ENCODE results near the gene ZNF446.
"Not testable (repeated sequence)": the region's sequence is repeated elsewhere in the genome, so short reads cannot be mapped to it uniquely, and the experiment has no call there.

ZNF446 gene

DNA sequence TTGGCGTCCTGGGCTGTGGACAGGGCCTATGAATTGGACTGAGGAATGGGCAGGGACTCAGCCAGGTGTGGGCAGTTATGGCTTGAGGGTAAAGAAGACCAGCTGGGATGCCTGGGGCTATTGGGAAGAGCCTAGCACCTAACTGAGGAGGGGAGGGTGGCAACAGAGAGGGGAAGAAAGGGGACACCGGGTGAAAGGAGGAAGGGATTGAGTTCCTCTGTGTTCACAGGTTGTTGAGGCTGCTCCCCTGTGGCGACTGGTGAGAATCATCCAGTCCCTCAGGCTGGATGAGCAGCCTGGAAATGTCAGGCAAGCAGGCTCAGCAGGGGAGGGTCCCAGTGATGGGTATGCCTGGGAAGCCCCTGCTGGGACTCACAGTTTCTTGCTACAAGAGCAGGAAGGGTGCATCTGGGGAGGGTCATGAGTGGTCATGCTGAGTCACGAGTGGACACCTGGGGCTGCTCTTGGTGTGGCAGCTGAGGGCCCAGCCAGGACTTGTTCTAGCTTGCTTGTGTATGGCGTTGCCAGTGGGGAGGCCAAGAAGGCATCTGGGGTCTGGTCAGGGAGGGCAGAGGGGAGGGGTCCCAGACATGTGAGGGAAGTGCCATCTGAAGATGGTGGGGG, 7.8 kb upstream of the ZNF446 start:
- H3K4me3 ChIP-seq (ENCODE audit: low read length), result peak overlapping the region; percentile 33
- DNase-seq (ENCODE audit: low read depth, low spot score), result no peak

DNA sequence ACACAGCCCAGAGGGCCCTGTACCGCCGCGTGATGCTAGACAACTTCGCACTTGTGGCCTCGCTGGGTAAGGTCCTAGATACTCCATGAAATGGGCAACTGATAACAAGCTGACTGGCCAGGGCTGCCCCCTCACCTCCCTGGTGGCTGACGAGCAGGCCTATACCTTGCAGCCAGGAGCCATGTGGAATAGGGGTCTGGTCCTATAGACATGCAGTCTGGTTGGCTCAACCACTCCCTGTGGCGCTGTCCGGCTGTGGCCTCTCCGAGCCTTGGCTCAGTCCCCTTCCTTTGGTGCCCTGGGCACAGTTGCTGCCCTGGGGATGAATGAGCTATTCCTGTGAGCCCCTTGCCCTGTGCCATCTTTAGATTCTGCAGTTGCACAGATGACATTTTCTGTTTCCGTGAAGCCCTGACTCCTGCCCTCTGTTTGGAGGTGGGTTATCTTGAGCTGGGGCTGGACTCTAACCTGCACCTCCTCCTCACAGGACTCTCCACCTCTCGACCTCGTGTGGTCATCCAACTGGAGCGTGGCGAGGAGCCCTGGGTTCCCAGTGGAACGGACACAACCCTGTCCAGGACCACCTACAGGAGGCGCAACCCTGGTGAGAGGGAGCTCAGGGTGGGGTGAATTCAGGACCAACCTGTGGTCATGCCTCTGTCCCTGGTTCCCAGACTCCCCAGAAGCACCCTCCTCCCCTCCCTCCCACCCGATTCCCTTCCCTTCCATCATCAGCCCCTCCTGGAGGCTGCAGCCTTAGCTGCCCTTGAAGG, 6.7 kb upstream of the ZNF446 start:
- H3K4me3 ChIP-seq (ENCODE audit: low read length), result no peak overlapping the region
- no peak for DNase-seq (ENCODE audit: low read depth, low spot score)

DNA sequence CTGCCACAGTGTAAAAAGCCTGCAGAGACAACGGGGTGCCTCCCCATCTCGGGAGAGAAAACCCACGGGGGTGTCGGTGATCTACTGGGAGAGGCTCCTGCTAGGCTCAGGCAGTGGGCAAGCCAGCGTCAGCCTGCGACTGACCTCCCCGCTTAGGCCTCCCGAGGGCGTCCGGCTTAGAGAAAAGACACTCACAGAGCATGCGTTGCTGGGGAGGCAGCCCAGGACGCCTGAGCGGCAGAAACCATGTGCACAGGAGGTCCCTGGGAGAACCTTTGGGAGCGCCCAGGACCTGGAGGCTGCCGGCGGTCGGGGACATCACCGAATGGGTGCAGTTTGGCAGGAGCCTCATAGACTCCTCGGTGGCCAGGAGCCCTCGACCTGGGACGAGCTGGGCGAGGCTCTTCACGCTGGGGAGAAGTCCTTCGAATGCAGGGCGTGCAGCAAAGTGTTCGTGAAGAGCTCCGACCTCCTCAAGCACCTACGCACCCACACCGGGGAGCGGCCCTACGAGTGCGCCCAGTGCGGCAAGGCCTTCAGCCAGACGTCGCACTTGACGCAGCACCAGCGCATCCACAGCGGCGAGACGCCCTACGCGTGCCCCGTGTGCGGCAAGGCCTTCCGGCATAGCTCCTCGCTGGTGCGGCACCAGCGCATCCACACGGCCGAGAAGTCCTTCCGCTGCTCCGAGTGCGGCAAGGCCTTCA, 5.2 kb upstream of the ZNF446 start:
- not testable (repeated sequence) for H3K4me3 ChIP-seq (ENCODE audit: low read length); DNase-seq (ENCODE audit: low read depth, low spot score)

DNA sequence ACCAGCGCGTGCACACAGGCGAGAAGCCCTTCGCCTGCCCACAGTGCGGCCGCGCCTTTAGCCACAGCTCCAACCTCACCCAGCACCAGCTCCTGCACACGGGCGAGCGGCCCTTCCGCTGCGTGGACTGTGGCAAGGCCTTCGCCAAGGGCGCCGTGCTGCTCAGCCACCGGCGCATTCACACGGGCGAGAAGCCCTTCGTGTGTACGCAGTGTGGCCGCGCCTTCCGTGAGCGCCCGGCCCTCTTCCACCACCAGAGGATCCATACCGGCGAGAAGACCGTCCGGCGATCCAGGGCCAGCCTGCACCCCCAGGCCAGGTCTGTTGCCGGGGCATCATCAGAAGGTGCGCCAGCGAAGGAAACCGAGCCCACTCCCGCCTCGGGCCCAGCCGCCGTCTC, 4.4 kb upstream of the ZNF446 start:
- H3K4me3 ChIP-seq (ENCODE audit: low read length), result no peak overlapping the region

DNA sequence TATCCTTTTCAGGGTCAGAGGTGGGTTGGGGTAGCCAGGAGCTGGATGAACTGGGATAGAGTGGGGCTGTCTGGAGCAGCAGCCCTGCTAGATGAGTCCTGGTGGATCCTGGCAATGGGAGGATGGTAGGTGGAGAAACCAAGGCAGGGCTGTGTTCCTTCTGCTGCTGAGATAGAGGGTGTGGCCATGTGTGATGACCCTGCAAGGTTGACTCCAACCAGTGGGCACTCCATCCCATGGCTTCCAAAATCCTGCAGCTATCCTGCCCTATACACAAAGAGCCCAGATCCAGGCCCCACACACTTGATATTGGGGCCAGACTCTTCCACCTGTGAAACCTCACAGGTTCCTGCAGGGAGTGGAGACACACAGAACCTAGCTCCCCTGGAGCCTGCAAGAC, 2.4 kb upstream of the ZNF446 start:
- no peak overlapping the region for H3K4me3 ChIP-seq (ENCODE audit: low read length)
- DNase-seq (ENCODE audit: low read depth, low spot score), result no peak

More for the DNA sequence above, 4.4 kb upstream of the ZNF446 start:
- DNase-seq (ENCODE audit: low read depth, low spot score), result no peak

DNA sequence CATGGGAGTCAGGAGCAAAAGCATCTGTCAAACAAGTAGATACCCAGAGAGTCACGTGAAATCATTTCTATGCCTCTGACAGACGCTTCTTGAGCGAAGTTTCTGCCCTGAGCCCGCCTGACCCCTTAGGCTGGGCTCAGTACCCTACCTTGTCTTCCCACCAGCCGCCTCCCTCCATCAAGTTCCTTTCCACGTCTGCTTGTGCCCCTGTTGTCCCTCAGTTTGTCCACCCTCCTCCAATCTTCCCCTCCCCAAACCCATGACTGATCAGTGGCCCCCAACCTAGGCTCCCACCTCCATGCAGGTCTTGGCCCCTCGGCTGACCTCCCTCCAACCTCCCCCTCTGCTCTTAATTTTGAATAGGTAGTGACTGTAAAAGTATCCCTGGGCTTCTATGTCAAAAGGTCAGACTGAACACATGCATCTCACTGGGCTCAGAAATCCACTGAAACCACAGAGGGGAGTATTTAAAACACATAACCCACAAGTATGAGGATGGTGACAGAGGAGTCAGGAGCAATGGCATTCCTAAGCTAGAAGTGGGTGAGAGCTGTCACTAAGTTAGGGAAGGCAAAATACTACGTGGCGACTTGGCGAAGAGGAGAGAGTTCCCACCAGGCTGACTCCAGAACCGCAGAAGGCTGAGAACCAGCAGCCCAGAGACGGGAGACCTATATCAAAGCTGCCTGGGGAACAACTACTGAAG, 1.7 kb upstream of the ZNF446 start:
- peak overlapping the region; percentile 83 for H3K4me3 ChIP-seq (ENCODE audit: low read length)
- no peak for DNase-seq (ENCODE audit: low read depth, low spot score)

DNA sequence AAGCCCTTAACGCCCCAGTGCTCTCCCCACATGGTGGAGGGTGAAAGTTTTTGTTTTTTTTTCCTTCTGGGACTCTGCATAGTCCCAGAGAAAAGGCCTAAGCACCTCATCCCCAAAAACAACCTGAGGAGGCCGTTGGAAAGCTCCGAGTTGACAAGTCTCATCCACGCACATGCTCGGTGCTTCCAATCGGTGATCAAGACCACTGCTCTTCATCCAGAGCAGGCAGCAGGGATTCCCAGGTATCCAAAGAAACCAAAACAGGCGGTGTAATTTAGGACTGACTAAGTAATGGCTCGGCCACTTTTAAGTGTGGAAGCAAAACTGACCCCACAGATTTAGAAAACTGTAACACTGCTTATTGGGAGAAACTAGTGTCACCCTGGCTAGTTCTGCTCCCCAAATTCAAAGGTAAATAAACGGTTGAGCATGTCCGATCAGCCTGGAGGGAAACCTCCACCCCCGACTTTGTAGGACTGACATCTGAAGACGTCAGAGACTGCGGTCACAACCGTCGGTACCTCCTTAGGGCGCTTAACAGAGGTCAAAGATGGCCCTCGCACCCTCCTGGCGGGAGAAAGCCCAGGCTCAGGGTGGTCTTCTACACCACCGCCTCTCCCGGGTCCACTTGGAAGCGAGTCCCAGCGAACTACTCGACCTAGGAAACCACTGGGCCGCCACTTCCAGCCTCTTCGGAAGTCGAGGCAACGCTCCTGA, 997 bp upstream of the ZNF446 start:
- H3K4me3 ChIP-seq (ENCODE audit: low read length), result peak overlapping the region; percentile 83
- no peak for DNase-seq (ENCODE audit: low read depth, low spot score)

DNA sequence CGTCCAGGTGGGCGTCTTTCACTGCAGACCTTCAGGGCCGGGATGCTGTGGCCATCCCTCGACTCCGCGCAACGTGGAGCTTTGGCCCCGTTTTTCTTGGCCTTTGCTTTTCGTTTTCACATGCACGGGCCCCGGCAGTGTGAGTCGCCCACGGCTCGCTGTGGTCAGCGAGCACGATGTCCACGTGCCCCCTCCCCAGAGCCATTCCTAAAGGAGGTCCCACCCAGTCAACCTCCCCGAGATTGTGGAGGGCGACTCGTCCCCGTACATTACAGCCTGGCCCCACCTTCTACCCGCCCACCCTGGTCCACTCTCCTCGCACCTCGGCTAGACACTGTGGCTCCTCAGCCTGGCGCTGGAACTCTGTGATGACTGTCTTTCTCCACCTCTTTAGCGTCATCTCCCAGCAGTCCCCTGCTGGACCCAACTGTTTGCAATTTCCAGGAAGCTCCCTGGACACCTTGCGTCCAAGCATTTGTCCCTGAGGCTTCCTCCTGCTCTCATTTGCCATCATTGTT, 405 bp downstream of the ZNF446 start:
- DNase-seq (ENCODE audit: low read depth, low spot score), result no peak

DNA sequence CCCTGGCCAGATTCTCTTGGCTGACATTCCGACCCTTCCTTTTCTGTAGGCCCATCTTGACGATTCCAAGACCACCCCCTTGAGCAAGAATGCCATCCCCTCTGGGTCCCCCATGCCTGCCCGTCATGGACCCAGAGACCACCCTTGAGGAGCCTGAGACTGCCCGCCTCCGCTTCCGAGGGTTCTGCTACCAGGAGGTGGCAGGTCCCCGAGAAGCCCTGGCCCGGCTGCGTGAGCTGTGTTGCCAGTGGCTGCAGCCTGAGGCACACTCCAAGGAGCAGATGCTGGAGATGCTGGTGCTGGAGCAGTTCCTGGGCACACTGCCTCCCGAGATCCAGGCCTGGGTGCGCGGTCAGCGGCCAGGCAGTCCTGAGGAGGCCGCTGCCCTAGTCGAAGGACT, 978 bp downstream of the ZNF446 start:
- H3K4me3 ChIP-seq (ENCODE audit: low read length), result peak overlapping the region; percentile 83
- no peak for DNase-seq (ENCODE audit: low read depth, low spot score)

More for the DNA sequence above, 405 bp downstream of the ZNF446 start:
- H3K4me3 ChIP-seq (ENCODE audit: low read length), result peak overlapping the region; percentile 83

DNA sequence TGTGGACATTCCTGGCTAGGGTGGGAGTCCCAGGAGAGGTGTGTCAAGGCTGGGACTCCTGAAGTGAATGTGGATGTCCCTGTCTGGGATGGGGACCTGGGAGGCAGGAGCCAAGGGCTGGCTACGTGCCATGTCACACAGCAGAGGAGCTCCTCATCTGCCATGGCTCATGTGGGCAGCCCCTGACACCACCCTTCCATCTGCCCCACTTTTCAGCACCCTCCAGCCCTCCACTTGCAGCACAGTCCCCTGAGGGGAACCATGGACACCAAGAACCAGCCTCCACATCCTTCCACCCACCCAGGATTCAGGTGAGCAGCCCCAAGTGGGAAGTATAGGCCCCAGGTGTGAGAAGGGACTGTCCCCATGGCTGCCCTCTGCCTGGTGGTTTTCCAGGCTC, 1.7 kb downstream of the ZNF446 start:
- no peak overlapping the region for H3K4me3 ChIP-seq (ENCODE audit: low read length)
- no peak for DNase-seq (ENCODE audit: low read depth, low spot score)

DNA sequence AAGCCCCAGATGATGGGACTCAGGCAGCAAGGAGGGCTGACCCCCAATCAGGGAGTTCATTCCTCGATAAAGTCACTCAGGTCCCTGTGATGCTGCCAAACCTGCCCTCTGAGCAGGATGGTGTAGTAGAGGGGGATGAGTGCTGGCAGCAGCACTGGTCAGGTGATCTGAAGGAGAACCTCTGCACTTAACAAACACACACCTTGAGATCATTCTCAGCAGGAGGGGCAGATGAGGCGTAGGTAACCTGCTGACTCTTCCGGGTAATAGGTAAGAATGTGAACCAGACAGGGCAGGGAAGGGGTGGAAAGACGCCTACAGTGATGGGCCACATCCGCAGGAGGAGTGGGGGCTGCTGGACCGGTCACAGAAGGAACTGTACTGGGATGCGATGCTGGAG, 3.2 kb downstream of the ZNF446 start:
- H3K4me3 ChIP-seq (ENCODE audit: low read length), result no peak overlapping the region
- DNase-seq (ENCODE audit: low read depth, low spot score), result no peak

DNA sequence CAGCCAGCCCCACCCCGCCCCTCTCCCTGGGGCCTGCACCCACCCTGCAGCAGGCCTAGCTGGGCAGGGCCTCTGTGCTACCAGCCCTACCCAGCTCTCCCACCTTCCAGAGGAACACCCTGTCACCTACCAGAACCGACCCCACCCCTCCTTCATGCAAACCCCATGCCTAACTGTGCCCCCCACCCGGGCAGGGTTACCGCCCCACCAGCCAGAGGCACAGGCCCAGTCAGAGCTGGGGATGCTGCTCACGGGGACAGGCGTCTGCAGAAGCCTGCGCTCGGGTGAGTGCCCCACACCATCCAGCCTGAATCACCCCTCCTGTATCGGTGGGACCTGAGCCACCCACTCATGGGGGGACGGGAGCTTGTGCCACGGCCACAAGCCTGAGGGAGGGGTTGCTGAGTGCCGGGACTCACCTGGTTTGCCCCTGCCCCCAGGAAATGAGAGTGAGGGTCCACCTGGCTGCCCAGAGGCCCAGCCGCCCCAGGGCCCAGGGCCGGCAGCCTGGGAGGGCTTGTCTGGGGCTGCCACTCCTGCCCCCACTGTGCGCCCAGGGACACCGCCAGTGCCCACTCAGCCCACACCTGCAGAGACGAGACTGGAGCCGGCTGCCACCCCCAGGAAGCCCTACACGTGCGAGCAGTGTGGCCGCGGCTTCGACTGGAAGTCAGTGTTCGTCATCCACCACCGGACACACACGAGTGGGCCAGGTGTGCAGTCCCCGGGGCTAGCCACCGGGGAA, 3.8 kb downstream of the ZNF446 start:
- DNase-seq (ENCODE audit: low read depth, low spot score), result no peak
- no peak overlapping the region for H3K4me3 ChIP-seq (ENCODE audit: low read length)

DNA sequence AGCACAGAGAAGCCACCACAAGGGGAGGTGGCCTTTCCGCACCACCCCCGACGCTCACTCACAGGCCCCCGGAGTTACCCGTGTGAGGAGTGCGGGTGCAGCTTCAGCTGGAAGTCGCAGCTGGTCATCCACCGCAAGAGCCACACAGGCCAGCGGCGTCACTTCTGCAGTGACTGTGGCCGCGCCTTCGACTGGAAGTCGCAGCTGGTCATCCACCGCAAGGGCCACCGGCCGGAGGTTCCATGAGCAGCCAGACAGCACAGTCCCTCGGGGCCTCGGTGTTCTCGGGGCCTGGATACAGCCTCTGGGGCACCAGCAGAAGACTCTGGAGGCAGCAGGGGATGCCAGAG, 4.3 kb downstream of the ZNF446 start:
- no peak overlapping the region for H3K4me3 ChIP-seq (ENCODE audit: low read length)
- no peak for DNase-seq (ENCODE audit: low read depth, low spot score)

DNA sequence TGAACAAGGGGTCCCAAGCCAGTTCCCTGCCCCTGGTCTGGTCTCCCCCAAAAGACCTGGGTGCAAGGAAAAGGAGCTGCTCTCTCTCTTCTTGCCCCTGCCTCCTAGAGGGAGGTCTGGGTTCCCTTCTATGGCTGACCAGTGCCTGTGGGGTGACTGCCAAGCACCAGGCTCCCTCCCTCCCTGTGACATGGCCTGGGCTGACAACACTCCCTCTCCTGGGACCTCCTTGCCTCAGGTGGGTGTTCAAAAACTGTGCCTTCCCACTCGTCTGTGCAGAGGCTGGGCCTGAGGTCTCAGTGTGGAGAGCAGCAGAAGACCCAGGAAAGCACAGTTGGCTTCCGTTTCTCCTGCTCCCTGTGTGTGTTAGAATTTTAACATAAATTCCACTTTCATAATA, 4.7 kb downstream of the ZNF446 start:
- no peak for DNase-seq (ENCODE audit: low read depth, low spot score)
- H3K4me3 ChIP-seq (ENCODE audit: low read length), result no peak overlapping the region

DNA sequence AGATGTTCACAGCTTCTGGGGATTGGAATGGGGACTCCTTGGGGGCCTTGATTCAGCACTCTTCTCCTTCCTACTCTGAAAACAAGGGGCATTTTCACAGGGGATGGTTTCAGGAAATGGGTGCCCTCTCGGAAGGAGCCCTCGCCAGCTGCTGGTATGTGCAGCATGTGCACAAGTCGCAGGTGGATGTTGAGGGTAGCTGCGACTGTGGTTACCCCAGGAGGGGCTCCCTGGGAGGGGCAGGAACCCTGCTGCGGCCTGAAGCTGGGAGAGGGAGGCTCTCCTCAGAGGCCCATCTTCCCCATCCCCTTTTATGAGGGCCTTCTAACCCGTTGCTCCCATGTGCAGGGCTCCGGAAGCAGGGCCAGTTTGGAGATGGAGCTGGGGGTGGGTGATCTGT, 6.2 kb downstream of the ZNF446 start:
- peak; percentile 65 for DNase-seq (ENCODE audit: low read depth, low spot score)
- peak overlapping the region; percentile 11 for H3K4me3 ChIP-seq (ENCODE audit: low read length)

DNA sequence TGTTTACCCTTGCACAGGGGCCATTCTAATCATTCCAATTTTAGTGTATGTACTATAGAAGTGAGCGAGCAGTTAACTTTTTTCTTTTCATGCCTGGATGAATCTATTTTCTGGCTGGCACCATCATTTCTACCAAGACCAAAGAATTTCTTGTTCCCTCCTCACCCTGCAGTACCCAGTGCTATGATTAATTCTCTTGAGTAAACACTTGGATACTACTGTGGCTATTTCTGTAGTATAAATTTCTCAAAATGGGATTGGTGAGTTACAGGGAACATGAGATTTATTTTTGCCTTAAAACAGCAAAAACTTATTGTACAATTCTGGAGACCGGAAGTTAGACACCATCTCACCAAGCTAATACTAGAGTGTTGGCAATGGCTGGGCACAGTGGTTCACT, 7.6 kb downstream of the ZNF446 start:
- DNase-seq (ENCODE audit: low read depth, low spot score), result no peak
- no peak overlapping the region for H3K4me3 ChIP-seq (ENCODE audit: low read length)

DNA sequence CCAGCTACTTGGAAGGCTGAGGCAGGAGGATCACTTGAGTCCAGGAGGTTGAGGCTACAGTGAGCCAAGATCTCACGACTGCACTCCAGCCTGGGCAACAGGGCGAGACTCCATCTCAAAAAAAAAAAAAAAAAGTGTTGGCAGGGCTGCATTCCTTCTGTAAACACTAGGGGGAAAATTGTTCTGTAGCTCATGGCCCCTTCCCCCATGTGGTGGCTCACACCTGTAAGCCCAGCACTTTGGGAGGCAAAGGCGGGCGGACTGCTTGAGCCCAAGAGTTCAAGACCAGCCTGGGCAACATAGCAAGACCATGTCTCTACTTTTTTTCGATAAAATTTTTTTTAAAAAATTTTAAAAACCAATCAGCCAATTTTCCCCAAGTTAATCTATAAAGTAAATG, 8.2 kb downstream of the ZNF446 start:
- DNase-seq (ENCODE audit: low read depth, low spot score); H3K4me3 ChIP-seq (ENCODE audit: low read length): not testable (repeated sequence)

DNA sequence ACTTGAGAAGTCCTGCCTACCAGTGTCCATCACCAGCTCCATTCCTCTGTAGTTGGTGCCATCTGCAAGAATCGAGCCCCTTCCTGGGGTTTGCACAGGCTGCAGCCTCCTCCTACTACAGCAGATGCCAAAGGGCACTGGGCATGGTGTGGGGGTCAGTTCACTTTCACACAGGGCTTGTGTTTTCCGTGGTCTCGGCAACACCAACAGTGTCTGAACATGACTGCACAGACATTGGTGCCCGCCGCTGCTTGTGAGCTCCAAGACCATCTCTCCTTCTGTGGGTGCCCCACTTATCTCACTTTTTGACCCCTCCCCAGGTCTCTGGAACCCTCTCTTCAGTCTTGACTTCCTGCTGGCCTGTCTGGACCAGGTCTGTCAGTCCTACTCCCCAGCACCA, 15.2 kb downstream of the ZNF446 start:
- no peak overlapping the region for H3K4me3 ChIP-seq (ENCODE audit: low read length)
- DNase-seq (ENCODE audit: low read depth, low spot score), result no peak

Data from Jurkat, Clone E6-1 (cell line).